Measurements from ENCODE around the gene LEPROT. TPM values are rescaled to one million over a fixed set of nuclear protein-coding genes. Genes with fewer than 3 reads are reported as not detected.
A peak's percentile ranks its signal among the peaks of the same experiment; 100 is the strongest.

LEPROT gene
- total and polyA plus RNA-seq, 10 of the 15 experiments (the other 5 are each of a cell fraction or from before 2014, with no cell fraction given): 14.9 to 38.1 (median 17.4) TPM

GRCh38 chr1:65420590-65421350, at the start of gene LEPROT, which contains the start of gene LEPR (continued):
- peak; percentile 42 for TF ChIP-seq MLLT1 (IDR thresholded peaks at IDR 0.05)

GRCh38 chr1:65371544-65371943, 48.9 kb upstream of the LEPROT start:
- no peak overlapping the region for H3K27ac ChIP-seq (ENCODE audit: control insufficient read depth, insufficient read depth)
- DNase-seq (ENCODE audit: low read depth, low spot score): no peak
- no peak for ATAC-seq
- SMC1A ChIA-PET (ENCODE audit: uncharacterized antibody, unreplicated experiment): interaction anchor here (1.4 kb wide), 1 partner anchor 135 kb away, joined by 3 read pairs; no protein-coding TSS in a partner anchor
- TF ChIP-seq WRNIP1 (IDR thresholded peaks at IDR 0.05; ENCODE audit: borderline replicate concordance, low read depth, low read length): no peak
- no peak for TF ChIP-seq SREBF2 (IDR thresholded peaks at IDR 0.05; ENCODE audit: low read length)
- no peak for TF ChIP-seq ZNF592 (IDR thresholded peaks at IDR 0.05)
- TF ChIP-seq ZZZ3 (IDR thresholded peaks at IDR 0.05; ENCODE audit: control insufficient read depth, insufficient read length, low read depth): no peak
- TF ChIP-seq CBX5 (IDR thresholded peaks at IDR 0.05; ENCODE audit: low read depth): no peak
- TF ChIP-seq NFIC (IDR thresholded peaks at IDR 0.05; ENCODE audit: low read depth, low read length): no peak
- no peak for TF ChIP-seq KLF5 (IDR thresholded peaks at IDR 0.05; ENCODE audit: partially characterized antibody)
- TF ChIP-seq BMI1 (IDR thresholded peaks at IDR 0.05; ENCODE audit: borderline replicate concordance): no peak
- TF ChIP-seq PBX3 (IDR thresholded peaks at IDR 0.05; ENCODE audit: insufficient replicate concordance, low read depth, low read length): no peak
- no peak for TF ChIP-seq YBX1 (IDR thresholded peaks at IDR 0.05)
- no peak for TF ChIP-seq MAX (IDR thresholded peaks at IDR 0.05; ENCODE audit: low read depth, low read length)
- H3K36me3 ChIP-seq (ENCODE audit: control insufficient read depth in 2 of 2, insufficient read depth in 2 of 2, low read length in 1 of 2): no peaks in the 10 kb centered on the region
- CTCF ChIA-PET: no interaction called here
- H3K4me3 ChIP-seq: no peak overlapping the region
- no peaks in the 10 kb centered on the region for H3K4me1 ChIP-seq (ENCODE audit: control insufficient read depth, insufficient read depth, low read length)
- no peaks in the 10 kb centered on the region for H3K9me3 ChIP-seq (replicated peaks; ENCODE audit: control insufficient read depth, insufficient read depth, low read length)
- H3K9ac ChIP-seq (ENCODE audit: control insufficient read depth, insufficient read depth, low read length): no peak overlapping the region
- BruUV-seq (replicated peaks): no TSS peak
- H2AFZ ChIP-seq (ENCODE audit: control insufficient read depth, low read depth, low read length): no peak overlapping the region
- RAD21 ChIA-PET (ENCODE audit: unreplicated experiment): no interaction called here
- FAIRE-seq: no peak
- H3K4me2 ChIP-seq (ENCODE audit: control insufficient read depth, insufficient read depth): no peak overlapping the region
- no peaks in the 10 kb centered on the region for H4K20me1 ChIP-seq (ENCODE audit: control insufficient read depth, insufficient read depth)
- H3K79me2 ChIP-seq (ENCODE audit: control insufficient read depth, insufficient read depth, low read length): no peaks in the 10 kb centered on the region
- intact Hi-C loops (cut with micrococcal nuclease; ENCODE audit: unreplicated experiment): no loop called here
- in situ Hi-C loops (cut with MboI): no loop called here
- no peaks in the 10 kb centered on the region for H3K27me3 ChIP-seq (replicated peaks in 1 of 2; ENCODE audit: control insufficient read depth in 2 of 2, insufficient read depth in 2 of 2, low read length in 1 of 2)
- POLR2A ChIA-PET: no interaction called here
- 53% methylated on average over 3 of the region's 3 CpGs for WGBS (ENCODE audit: insufficient coverage, insufficient replicate concordance, low lambda C conversion rate, missing lambda C conversion rate)
